Testis (tissue), 3 donors: ENCODE data around the gene MARCKS. TPM values are rescaled to one million over a fixed set of nuclear protein-coding genes. Genes with fewer than 3 reads are reported as not detected.

ENCODE experiments used
- DNase-seq: peaks from one replicate; pipeline ENCODE4 v3.0.0-alpha.2; 2019
- H3K27ac ChIP-seq, 2 donors: fragments of 200-600 bp; sonication (generic); one replicate each; pipeline ENCODE4 v1.5.1; 2019
- H3K27me3 ChIP-seq: fragments of 200-600 bp; sonication (generic); one replicate; pipeline ENCODE4 v1.5.1; 2019
- H3K36me3 ChIP-seq: fragments of 200-600 bp; sonication (generic); one replicate; pipeline ENCODE4 v1.5.1; 2017; ENCODE audit warnings: low read depth; ENCODE audit errors: missing control alignments
- H3K4me1 ChIP-seq: fragments of 200-600 bp; sonication (generic); one replicate; pipeline ENCODE4 v1.5.1; 2019
- H3K4me3 ChIP-seq, 2 donors: fragments of 200-600 bp; sonication (generic); one replicate each; pipeline ENCODE4 v1.5.1; 2017 to 2019
- H3K9me3 ChIP-seq: fragments of 200-600 bp; sonication (generic); one replicate; pipeline ENCODE4 v1.5.1; 2017
- POLR2A ChIP-seq: fragments of 450-650 bp; IDR thresholded peaks from one replicate; pipeline ENCODE4 v1.6.1; 2017; ENCODE audit warnings: antibody characterized with exemption, mild to moderate bottlenecking, moderate library complexity
- WGBS, 2 donors: methylation state at CpG; one replicate each; pipeline ENCODE4 v1.1.5; 2018; 5-methylcytosine and 5-hydroxymethylcytosine counted together
- intact Hi-C: fragments of 100-400 bp; cut with DNase I; formaldehyde crosslinking; loops from one replicate; pipeline ENCODE4 v1.15.1; 2023; ENCODE audit warnings: low total_unique reads
- polyA plus RNA-seq: library from polyadenylated mRNA; stranded (reverse); fragments of 350-450 nt; fragmentation: Illumina TruSeq; extraction: RNeasy Lipid Tissue Mini Kit (QIAGEN cat#74804); gene quantifications from one replicate; pipeline ENCODE4 v1.2.3, GENCODE V29; 2014; ENCODE audit warnings: low read depth, low replicate concordance; ENCODE audit not compliant: insufficient read depth
- total RNA-seq, 2 donors: library from RNA; depleted of rRNA; stranded (reverse); fragments of >200 nt; gene quantifications; one replicate each; pipeline ENCODE4 v1.2.3, GENCODE V29; 2016
- TF ChIP-seq, protein P1 (sequence below), 3 experiments: fragments of 450-650 bp in 2 of 3; fragments of 200-600 bp in 1 of 3; sonication (generic) in 1 of 3; IDR thresholded peaks; one replicate each; pipeline ENCODE4 v1.5.1; 2016 to 2019; ENCODE audit warnings: antibody characterized with exemption in 3 of 3, mild to moderate bottlenecking in 2 of 3, moderate library complexity in 1 of 3

MARCKS gene
- total and polyA plus RNA-seq, 3 donors from 2014 or later: 21.5 to 32.7 (median 26.6) TPM

DNA sequence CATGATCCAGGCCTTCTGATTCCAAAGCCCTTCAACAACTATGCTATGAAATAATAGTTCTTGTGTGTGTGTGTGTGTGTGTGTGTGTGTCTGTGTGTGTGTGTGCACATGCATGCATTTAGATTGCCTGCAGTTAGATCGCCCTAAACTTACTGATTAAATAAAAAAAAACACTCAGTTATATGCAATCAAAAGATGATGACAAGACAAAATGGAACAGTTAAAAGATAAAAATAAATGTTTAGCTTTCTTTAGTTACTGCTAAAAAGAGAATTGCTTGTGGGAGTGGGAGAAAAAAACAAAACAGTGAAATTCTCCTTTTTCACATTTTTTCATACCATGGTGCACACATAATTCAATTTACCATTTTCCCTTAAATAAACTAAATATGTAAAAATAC is 29.4 kb downstream of the MARCKS start:
- H3K27me3 ChIP-seq: no peaks in the 10 kb centered on the region
- no peak for TF ChIP-seq POLR2A
- TF ChIP-seq, protein P1, sequence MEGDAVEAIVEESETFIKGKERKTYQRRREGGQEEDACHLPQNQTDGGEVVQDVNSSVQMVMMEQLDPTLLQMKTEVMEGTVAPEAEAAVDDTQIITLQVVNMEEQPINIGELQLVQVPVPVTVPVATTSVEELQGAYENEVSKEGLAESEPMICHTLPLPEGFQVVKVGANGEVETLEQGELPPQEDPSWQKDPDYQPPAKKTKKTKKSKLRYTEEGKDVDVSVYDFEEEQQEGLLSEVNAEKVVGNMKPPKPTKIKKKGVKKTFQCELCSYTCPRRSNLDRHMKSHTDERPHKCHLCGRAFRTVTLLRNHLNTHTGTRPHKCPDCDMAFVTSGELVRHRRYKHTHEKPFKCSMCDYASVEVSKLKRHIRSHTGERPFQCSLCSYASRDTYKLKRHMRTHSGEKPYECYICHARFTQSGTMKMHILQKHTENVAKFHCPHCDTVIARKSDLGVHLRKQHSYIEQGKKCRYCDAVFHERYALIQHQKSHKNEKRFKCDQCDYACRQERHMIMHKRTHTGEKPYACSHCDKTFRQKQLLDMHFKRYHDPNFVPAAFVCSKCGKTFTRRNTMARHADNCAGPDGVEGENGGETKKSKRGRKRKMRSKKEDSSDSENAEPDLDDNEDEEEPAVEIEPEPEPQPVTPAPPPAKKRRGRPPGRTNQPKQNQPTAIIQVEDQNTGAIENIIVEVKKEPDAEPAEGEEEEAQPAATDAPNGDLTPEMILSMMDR (IDR thresholded peaks at IDR 0.05): no peak
- no peaks in the 10 kb centered on the region for H3K36me3 ChIP-seq
- intact Hi-C loops: no loop called here
- no peak overlapping the region for H3K27ac ChIP-seq
- WGBS, 2 donors: 87 to 91% methylated on average over 1 of the region's 1 CpG
- no peaks in the 10 kb centered on the region for H3K4me1 ChIP-seq
- no peak overlapping the region for H3K4me3 ChIP-seq
- H3K9me3 ChIP-seq: no peaks in the 10 kb centered on the region
- no peak for DNase-seq

DNA sequence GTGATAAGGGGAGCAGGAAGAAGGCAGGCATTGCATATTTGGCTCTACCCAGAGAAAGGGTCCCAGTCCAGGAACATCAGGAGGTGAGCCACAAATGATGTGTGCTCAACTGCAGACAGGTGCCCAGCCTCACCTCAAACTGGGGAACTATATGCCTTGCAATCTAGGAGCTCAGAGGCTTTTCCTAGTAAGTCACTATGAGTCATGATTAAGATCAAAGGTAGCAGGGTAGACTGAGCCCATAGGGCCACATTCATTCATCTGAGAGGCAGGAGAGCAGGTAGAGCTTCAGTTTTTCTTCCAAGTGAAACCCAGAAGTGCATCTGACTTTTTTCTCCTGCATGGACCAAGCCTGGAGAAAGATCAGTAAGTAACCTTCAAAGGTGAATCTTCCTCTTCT is 31.3 kb downstream of the MARCKS start:
- Histone ChIP-seq H3K27ac (no peak overlapping the region), H3K27me3 (no peaks in the 10 kb centered on the region), H3K4me3 (no peak overlapping the region), H3K9me3 (no peaks in the 10 kb centered on the region), H3K36me3 (no peaks in the 10 kb centered on the region), H3K4me1 (no peaks in the 10 kb centered on the region)
- TF ChIP-seq, protein P1 (IDR thresholded peaks at IDR 0.05): no peak
- TF ChIP-seq POLR2A: no peak
- intact Hi-C loops: no loop called here
- DNase-seq: no peak

DNA sequence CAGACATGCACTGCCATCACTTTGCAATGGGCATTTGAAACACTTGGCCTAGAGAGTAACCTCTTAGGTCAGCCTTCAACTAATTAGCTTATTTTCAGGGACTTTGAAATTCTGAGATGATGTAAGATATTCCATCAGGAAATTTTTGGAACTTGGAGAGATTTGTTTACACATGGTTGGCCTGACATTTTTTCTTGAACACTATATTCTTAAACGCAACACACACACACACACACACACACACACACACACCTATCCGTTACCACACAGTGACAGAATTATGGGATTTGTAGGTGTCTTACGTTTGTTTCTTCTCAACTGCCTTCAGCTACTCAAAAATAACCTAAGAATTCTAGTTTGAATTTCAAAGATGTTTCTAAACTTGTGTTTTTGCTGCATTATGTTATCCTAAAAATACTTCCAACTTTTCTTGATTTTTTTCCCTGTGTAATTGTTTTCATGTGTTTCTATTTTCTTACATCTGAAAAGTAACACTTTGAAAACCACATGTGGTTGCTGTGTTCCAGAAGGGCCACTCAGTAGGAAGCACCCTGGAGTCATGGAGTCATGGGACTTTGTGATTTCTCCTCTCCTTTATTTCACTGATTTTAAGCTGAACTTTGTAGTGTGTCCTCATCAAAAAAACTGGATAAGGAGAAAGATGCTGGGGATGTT is 31.9 kb downstream of the MARCKS start:
- Histone ChIP-seq H3K4me3 (no peak overlapping the region), H3K9me3 (no peaks in the 10 kb centered on the region), H3K36me3 (no peaks in the 10 kb centered on the region), H3K4me1 (no peaks in the 10 kb centered on the region), H3K27me3 (no peaks in the 10 kb centered on the region), H3K27ac (no peak overlapping the region)
- intact Hi-C loops: no loop called here
- 71 to 85% methylated on average over 3 of the region's 3 CpGs for WGBS, 2 donors
- DNase-seq: no peak
- TF ChIP-seq, protein P1 (IDR thresholded peaks at IDR 0.05): no peak
- no peak for TF ChIP-seq POLR2A

DNA sequence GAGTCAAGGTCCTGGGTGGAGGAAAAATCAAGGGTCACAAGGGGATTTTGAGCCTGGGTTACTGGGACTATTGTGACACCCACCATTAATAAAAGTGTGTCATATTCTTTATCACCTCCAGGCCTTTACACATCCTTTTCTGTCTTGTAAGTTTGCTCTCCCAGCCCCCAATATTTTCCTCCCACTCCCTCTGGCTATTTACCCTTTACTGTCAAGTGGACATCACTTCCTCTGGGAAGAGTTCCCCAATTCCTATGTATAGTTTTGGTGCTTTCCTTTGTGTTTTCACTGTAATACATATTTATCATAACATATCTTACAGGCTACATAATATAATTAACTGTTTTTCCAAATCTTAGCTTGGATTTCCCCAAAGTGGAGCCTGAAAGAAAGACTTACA is 36.3 kb downstream of the MARCKS start:
- H3K4me1 ChIP-seq: no peaks in the 10 kb centered on the region
- TF ChIP-seq POLR2A: no peak
- TF ChIP-seq, protein P1 (IDR thresholded peaks at IDR 0.05): no peak
- H3K9me3 ChIP-seq: no peaks in the 10 kb centered on the region
- no peak for DNase-seq
- H3K36me3 ChIP-seq: no peaks in the 10 kb centered on the region
- H3K27ac ChIP-seq: no peak overlapping the region
- no peaks in the 10 kb centered on the region for H3K27me3 ChIP-seq
- no peak overlapping the region for H3K4me3 ChIP-seq
- intact Hi-C loops: no loop called here

DNA sequence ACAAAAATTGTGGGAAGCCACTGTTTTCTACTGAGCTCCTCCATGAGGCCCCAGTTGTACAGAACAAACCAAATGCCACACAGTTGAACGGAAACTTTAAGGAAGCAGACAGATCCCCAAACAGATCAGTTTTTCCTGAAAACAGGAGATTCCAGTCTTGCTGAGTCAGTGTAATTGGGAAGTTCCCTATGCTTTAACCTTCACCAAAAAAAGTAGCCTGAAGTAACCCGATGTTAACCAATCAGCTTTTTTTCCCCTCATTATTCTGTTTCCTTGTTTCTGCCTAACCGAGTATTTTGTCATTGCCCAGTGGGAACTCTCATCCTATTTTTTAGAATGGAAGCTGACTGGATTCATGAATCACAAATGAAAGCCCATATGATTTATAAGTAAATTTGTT is 36.7 kb downstream of the MARCKS start:
- Histone ChIP-seq H3K36me3 (no peaks in the 10 kb centered on the region), H3K9me3 (no peaks in the 10 kb centered on the region), H3K27ac (no peak overlapping the region), H3K27me3 (no peaks in the 10 kb centered on the region), H3K4me3 (no peak overlapping the region), H3K4me1 (no peaks in the 10 kb centered on the region)
- TF ChIP-seq POLR2A: no peak
- TF ChIP-seq, protein P1 (IDR thresholded peaks at IDR 0.05): no peak
- 80 to 82% methylated on average over 3 of the region's 3 CpGs for whole genome bisulfite sequencing, 2 donors
- DNase-seq: no peak
- intact Hi-C loops: no loop called here
